Activated naive CD8-positive, alpha-beta T cell (primary cell): Measurements from ENCODE around the gene DUSP16.
A peak's percentile ranks its signal among the peaks of the same experiment; 100 is the strongest.
"Not testable (repeated sequence)": the region's sequence is repeated elsewhere in the genome, so short reads cannot be mapped to it uniquely, and the experiment has no call there.

Experiments
- H3K27ac Mint-ChIP-seq: one replicate; pipeline ENCODE4 v1.8.0; 2021; ENCODE audit warnings: mixed read lengths
- H3K27me3 Mint-ChIP-seq: one replicate; pipeline ENCODE4 v1.8.0; 2021; ENCODE audit warnings: mixed read lengths
- H3K36me3 Mint-ChIP-seq: one replicate; pipeline ENCODE4 v1.8.0; 2021; ENCODE audit warnings: mixed read lengths
- H3K4me1 Mint-ChIP-seq: one replicate; pipeline ENCODE4 v1.8.0; 2021; ENCODE audit warnings: low read depth, mixed read lengths
- H3K4me3 Mint-ChIP-seq: one replicate; pipeline ENCODE4 v1.8.0; 2021; ENCODE audit warnings: mild to moderate bottlenecking, mixed read lengths
- H3K9me3 Mint-ChIP-seq: one replicate; pipeline ENCODE4 v1.8.0; 2021; ENCODE audit warnings: low read depth, mixed read lengths

DUSP16 gene

DNA sequence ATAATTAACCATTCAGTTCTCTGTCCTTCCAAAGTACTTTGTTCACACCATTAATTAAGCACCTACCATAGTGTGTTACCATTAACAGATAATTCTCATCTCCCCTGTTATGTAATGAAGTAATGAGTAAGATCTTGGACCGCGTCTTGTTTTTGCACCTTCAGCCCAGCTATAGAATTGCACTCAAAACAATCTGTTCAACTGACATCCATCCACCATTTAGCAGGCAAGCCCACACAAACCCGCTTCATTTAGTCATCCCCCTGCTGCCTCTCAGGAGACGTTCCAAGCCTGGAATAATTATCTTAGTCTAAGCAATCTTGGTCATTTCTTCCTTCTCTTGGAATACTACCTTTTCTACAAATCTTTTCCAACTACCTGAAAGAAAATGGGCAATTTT lies 74.4 kb downstream of the DUSP16 start:
- Mint-ChIP-seq H3K27me3 (no peaks in the 10 kb centered on the region), H3K4me1 (peaks cover 27% of the 10 kb centered on the region), H3K9me3 (peaks cover 4% of the 10 kb centered on the region), H3K36me3 (peaks cover 15% of the 10 kb centered on the region), H3K27ac (peak overlapping the region; percentile 46), H3K4me3 (no peak overlapping the region)

- no peaks in the 10 kb centered on the region for H3K27me3 Mint-ChIP-seq
- peaks cover 4% of the 10 kb centered on the region for H3K9me3 Mint-ChIP-seq
- H3K27ac Mint-ChIP-seq: peak overlapping the region; percentile 46
- H3K4me3 Mint-ChIP-seq: no peak overlapping the region
- H3K36me3 Mint-ChIP-seq: peaks cover 15% of the 10 kb centered on the region
- H3K4me1 Mint-ChIP-seq: peaks cover 34% of the 10 kb centered on the region
Measured at GRCh38 chr12:12487490-12487889, 75.2 kb downstream of the DUSP16 start.

- no peak overlapping the region for H3K27ac Mint-ChIP-seq
- H3K4me3 Mint-ChIP-seq: no peak overlapping the region
- H3K9me3 Mint-ChIP-seq: peaks cover 4% of the 10 kb centered on the region
- no peaks in the 10 kb centered on the region for H3K27me3 Mint-ChIP-seq
- peaks cover 42% of the 10 kb centered on the region for H3K4me1 Mint-ChIP-seq
- H3K36me3 Mint-ChIP-seq: peaks cover 17% of the 10 kb centered on the region
Measured at GRCh38 chr12:12486661-12487240, 75.9 kb downstream of the DUSP16 start.

- H3K4me1 Mint-ChIP-seq: peaks cover 70% of the 10 kb centered on the region
- peaks cover 28% of the 10 kb centered on the region for H3K36me3 Mint-ChIP-seq
- H3K27me3 Mint-ChIP-seq: no peaks in the 10 kb centered on the region
- peak overlapping the region; percentile 63 for H3K4me3 Mint-ChIP-seq
- H3K27ac Mint-ChIP-seq: peak overlapping the region; percentile 98
- H3K9me3 Mint-ChIP-seq: peaks cover 4% of the 10 kb centered on the region
Measured at GRCh38 chr12:12483438-12483837, 79.2 kb downstream of the DUSP16 start.

GRCh38 chr12:12482959-12483358 lies 79.7 kb downstream of the DUSP16 start:
- Mint-ChIP-seq H3K27ac (peak overlapping the region; percentile 98), H3K27me3 (no peaks in the 10 kb centered on the region), H3K4me1 (peaks cover 66% of the 10 kb centered on the region), H3K36me3 (peaks cover 23% of the 10 kb centered on the region), H3K4me3 (peak overlapping the region; percentile 84), H3K9me3 (no peaks in the 10 kb centered on the region)

DNA sequence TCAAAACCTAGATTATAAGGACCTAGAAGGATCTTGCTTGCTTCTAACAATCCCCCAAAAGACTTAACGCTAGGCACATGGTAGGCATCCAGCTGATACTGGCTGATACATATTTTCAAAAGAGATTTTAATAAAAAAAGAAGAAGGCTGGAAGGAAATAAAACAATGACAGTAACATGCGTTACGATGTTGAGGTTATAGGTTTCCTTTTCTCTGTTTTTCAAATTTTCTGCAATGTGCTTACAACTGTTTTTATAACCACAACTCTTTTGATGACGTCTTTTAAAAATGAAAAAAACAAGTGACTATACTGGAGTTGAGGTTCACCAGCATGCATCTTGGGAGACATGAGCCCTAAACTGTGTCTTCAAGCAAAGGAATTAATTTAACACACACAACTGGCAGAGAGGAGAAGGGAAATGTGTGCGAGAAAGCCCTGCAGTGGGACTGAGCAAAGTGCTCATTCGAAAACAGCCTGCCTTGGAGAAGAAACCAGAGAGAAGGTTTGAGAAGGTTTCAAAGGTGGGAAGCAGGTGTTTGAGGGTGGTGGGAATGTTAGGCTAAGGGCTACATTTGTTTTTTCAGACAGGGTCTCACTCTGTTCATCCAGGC lies 80.4 kb downstream of the DUSP16 start:
- Mint-ChIP-seq H3K36me3 (peaks cover 23% of the 10 kb centered on the region), H3K27ac (peak overlapping the region; percentile 98), H3K27me3 (no peaks in the 10 kb centered on the region), H3K9me3 (no peaks in the 10 kb centered on the region), H3K4me1 (peaks cover 69% of the 10 kb centered on the region), H3K4me3 (peak overlapping the region; percentile 84)

GRCh38 chr12:12481631-12482030 lies 81.0 kb downstream of the DUSP16 start:
- Mint-ChIP-seq H3K4me1 (peaks cover 65% of the 10 kb centered on the region), H3K36me3 (peaks cover 24% of the 10 kb centered on the region)

GRCh38 chr12:12480074-12480473 lies 82.6 kb downstream of the DUSP16 start:
- Mint-ChIP-seq H3K4me1 (peaks cover 73% of the 10 kb centered on the region), H3K4me3 (no peak overlapping the region), H3K27ac (peak overlapping the region; percentile 61), H3K9me3 (no peaks in the 10 kb centered on the region), H3K27me3 (no peaks in the 10 kb centered on the region), H3K36me3 (peaks cover 21% of the 10 kb centered on the region)

More at GRCh38 chr12:12481631-12482030, 81.0 kb downstream of the DUSP16 start:
- Mint-ChIP-seq H3K9me3 (no peaks in the 10 kb centered on the region), H3K27ac (peak overlapping the region; percentile 98), H3K27me3 (no peaks in the 10 kb centered on the region), H3K4me3 (peak overlapping the region; percentile 84)

DNA sequence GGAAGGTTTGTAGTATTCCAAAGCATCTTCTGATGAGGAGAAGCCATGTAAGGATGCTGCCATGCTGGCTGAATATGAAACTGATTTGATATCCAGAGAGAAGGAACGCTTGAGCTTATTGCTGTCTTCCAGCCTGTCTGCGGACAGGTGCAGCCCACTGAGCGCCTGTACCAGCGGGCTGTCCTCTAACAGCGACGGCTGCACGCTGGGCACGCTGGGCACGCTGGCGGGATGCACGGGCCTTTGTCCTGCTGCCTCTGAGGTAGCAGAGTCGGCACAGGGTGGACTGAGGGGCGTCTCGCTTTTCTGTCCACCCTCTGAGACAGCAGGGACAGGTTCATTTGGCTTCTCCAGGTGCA lies 85.2 kb downstream of the DUSP16 start:
- no peak overlapping the region for H3K4me3 Mint-ChIP-seq
- H3K9me3 Mint-ChIP-seq: no peaks in the 10 kb centered on the region
- no peak overlapping the region for H3K27ac Mint-ChIP-seq
- peaks cover 74% of the 10 kb centered on the region for H3K4me1 Mint-ChIP-seq
- peaks cover 27% of the 10 kb centered on the region for H3K36me3 Mint-ChIP-seq
- no peaks in the 10 kb centered on the region for H3K27me3 Mint-ChIP-seq

DNA sequence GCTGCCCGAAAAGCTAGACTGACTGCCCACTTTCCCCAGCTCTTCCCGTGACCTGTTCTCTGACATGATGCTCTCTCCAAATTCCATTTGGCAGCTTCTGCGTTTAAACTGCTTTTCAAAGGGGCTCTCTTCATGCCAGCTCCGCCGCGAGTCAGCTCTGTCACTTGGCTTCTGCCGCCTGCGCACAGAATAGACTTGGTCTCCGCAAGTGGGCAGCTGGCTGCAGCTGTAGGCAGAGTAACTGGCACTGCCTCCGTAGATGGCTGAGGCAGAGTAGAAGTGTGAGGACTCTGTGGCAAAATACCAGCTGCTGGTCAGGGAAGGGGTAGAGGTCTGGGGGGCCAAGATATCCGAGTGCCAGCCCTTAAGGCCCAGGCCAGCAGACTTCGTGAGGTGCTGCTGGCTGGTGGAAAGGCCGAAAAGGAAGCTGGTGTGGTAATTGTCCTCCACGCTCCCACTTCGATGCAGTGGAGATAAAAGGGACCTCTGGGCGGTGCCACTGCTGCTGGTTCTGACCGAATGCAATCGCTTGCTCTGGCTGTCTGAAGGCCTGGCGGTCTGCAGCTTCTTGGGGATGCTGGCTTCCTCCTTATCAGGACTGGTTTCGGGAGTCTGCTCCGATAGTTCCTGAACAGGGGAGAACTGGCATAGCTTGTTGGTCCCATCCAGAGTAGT lies 85.7 kb downstream of the DUSP16 start:
- H3K9me3 Mint-ChIP-seq: no peaks in the 10 kb centered on the region
- no peaks in the 10 kb centered on the region for H3K27me3 Mint-ChIP-seq
- H3K27ac Mint-ChIP-seq: peak overlapping the region; percentile 54
- peaks cover 69% of the 10 kb centered on the region for H3K4me1 Mint-ChIP-seq
- no peak overlapping the region for H3K4me3 Mint-ChIP-seq
- H3K36me3 Mint-ChIP-seq: peaks cover 24% of the 10 kb centered on the region

- peak overlapping the region; percentile 36 for H3K4me3 Mint-ChIP-seq
- peaks cover 57% of the 10 kb centered on the region for H3K4me1 Mint-ChIP-seq
- H3K9me3 Mint-ChIP-seq: no peaks in the 10 kb centered on the region
- H3K27me3 Mint-ChIP-seq: no peaks in the 10 kb centered on the region
- H3K27ac Mint-ChIP-seq: peak overlapping the region; percentile 96
- peaks cover 32% of the 10 kb centered on the region for H3K36me3 Mint-ChIP-seq
Measured at GRCh38 chr12:12474931-12475795, 87.5 kb downstream of the DUSP16 start.

- Mint-ChIP-seq H3K4me3 (peak overlapping the region; percentile 35), H3K27ac (peak overlapping the region; percentile 96), H3K4me1 (peaks cover 51% of the 10 kb centered on the region), H3K9me3 (no peaks in the 10 kb centered on the region), H3K27me3 (no peaks in the 10 kb centered on the region), H3K36me3 (peaks cover 32% of the 10 kb centered on the region)
Measured at GRCh38 chr12:12474471-12474928, 88.2 kb downstream of the DUSP16 start.

DNA sequence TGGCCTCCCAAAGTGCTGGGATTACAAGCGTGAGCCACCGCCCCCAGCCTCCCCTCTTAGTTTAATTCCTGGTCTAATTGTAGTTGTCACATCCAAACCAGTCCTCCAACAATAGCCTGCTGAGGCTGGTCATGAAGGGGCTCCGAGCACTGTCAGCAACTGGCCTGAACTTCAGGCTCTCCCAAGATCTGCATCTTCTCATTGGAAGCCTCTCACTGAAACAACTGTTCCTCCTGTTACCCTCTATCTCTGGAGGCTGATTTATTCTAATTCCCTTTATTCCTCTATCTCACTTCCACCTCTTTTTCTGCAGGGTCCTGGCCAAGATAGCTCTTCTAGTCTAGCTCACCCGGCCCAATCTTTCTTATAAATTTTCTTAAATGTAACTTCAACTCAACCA lies 89.4 kb downstream of the DUSP16 start:
- H3K27me3 Mint-ChIP-seq: no peaks in the 10 kb centered on the region
- peaks cover 29% of the 10 kb centered on the region for H3K36me3 Mint-ChIP-seq
- no peaks in the 10 kb centered on the region for H3K9me3 Mint-ChIP-seq
- peaks cover 51% of the 10 kb centered on the region for H3K4me1 Mint-ChIP-seq
- H3K4me3 Mint-ChIP-seq: peak overlapping the region; percentile 1
- peak overlapping the region; percentile 62 for H3K27ac Mint-ChIP-seq

DNA sequence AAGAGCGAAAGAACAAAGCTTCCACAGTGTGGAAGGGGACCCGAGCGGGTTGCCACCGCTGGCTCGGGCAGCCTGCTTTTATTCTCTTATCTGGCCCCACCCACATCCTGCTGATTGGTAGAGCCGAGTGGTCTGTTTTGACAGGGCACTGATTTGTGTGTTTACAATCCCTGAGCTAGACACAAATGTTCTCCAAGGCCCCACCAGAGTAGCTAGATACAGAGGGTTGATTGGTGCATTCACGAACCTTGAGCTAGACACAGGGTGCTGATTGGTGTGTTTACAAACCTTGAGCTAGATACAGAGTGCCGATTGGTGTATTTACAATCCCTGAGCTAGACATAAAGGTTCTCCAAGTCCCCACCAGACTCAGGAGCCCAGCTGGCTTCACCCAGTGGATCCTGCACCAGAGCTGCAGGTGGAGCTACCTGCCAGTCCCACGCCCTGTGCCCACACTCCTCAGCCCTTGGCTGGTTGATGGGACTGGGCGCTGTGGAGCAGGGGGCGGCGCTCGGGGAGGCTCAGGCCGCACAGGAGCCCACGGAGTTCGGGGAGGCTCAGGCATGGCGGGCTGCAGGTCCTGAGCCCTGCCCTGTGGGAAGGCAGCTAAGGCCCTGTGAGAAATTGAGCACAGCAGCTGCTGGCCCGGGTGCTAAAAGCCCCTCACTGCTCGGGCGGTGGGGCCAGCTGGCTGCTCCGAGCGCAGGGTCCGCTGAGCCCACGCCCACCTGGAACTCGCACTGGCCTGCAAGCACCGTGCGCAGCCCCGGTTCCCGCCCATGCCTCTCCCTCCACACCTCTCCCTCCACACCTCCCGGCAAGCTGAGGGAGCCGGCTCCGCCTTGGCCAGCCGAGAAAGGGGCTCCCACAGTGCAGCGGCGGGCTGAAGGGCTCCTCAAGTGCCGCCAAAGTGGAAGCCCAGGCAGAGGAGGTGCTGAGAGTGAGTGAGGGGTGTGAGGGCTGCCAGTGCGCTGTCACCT lies 90.4 kb downstream of the DUSP16 start:
- H3K4me3 Mint-ChIP-seq, H3K9me3 Mint-ChIP-seq, H3K27ac Mint-ChIP-seq, H3K27me3 Mint-ChIP-seq: not testable (repeated sequence)
- Mint-ChIP-seq H3K36me3 (peaks cover 30% of the 10 kb centered on the region), H3K4me1 (peaks cover 55% of the 10 kb centered on the region)
